ENCODE data around the gene ENTREP1.

Gene ENTREP1

GRCh38 chr9:69364510-69365150, 39.6 kb downstream of the ENTREP1 start:
- DNase-seq (ENCODE audit: low read depth in 3 of 3): no peak

GRCh38 chr9:69370430-69370829, 45.4 kb downstream of the ENTREP1 start:
- DNase-seq (ENCODE audit: low read depth in 3 of 3): no peak

GRCh38 chr9:69371001-69371400, 46.0 kb downstream of the ENTREP1 start:
- DNase-seq (ENCODE audit: low read depth in 3 of 3): no peak

GRCh38 chr9:69376651-69377050, 51.6 kb downstream of the ENTREP1 start:
- no peak for DNase-seq (ENCODE audit: low read depth in 3 of 3)

- no peak for DNase-seq (ENCODE audit: low read depth in 3 of 3)
Observed at GRCh38 chr9:69377291-69377690, 52.3 kb downstream of the ENTREP1 start.

- no peak for DNase-seq (ENCODE audit: low read depth in 3 of 3)
Observed at GRCh38 chr9:69377981-69378380, 53.0 kb downstream of the ENTREP1 start.

GRCh38 chr9:69379270-69379982, 54.4 kb downstream of the ENTREP1 start:
- DNase-seq (ENCODE audit: low read depth in 3 of 3): no peak

- DNase-seq (ENCODE audit: low read depth in 3 of 3): no peak
Observed at GRCh38 chr9:69380301-69380700, 55.3 kb downstream of the ENTREP1 start.

GRCh38 chr9:69380811-69381210, 55.8 kb downstream of the ENTREP1 start:
- no peak for DNase-seq (ENCODE audit: low read depth in 3 of 3)

- no peak for DNase-seq (ENCODE audit: low read depth in 3 of 3)
Observed at GRCh38 chr9:69382135-69382534, 57.1 kb downstream of the ENTREP1 start.

GRCh38 chr9:69385581-69386033, 60.6 kb downstream of the ENTREP1 start:
- no peak for DNase-seq (ENCODE audit: low read depth in 3 of 3)

GRCh38 chr9:69386651-69387050, 61.6 kb downstream of the ENTREP1 start:
- no peak for DNase-seq (ENCODE audit: low read depth in 3 of 3)

GRCh38 chr9:69388596-69388995, 63.6 kb downstream of the ENTREP1 start:
- DNase-seq (ENCODE audit: low read depth in 3 of 3): no peak

- DNase-seq (ENCODE audit: low read depth in 3 of 3): no peak
Observed at GRCh38 chr9:69389437-69389995, 64.5 kb downstream of the ENTREP1 start.

- no peak for DNase-seq (ENCODE audit: low read depth in 3 of 3)
Observed at GRCh38 chr9:69391487-69391886, 66.5 kb downstream of the ENTREP1 start.

- DNase-seq (ENCODE audit: low read depth in 3 of 3): no peak
Observed at GRCh38 chr9:69391946-69392345, 66.9 kb downstream of the ENTREP1 start.

GRCh38 chr9:69392826-69393225, 67.8 kb downstream of the ENTREP1 start:
- no peak for DNase-seq (ENCODE audit: low read depth in 3 of 3)

GRCh38 chr9:69393425-69393824, 68.4 kb downstream of the ENTREP1 start:
- DNase-seq (ENCODE audit: low read depth in 3 of 3): no peak

GRCh38 chr9:69395718-69396117, 70.7 kb downstream of the ENTREP1 start:
- DNase-seq (ENCODE audit: low read depth in 3 of 3): no peak

- DNase-seq (ENCODE audit: low read depth in 3 of 3): no peak
Observed at GRCh38 chr9:69396759-69397158, 71.7 kb downstream of the ENTREP1 start.

GRCh38 chr9:69397384-69398214, 72.6 kb downstream of the ENTREP1 start:
- no peak for DNase-seq (ENCODE audit: low read depth in 3 of 3)

GRCh38 chr9:69400470-69400869, 75.5 kb downstream of the ENTREP1 start:
- no peak for DNase-seq (ENCODE audit: low read depth in 3 of 3)

Measured in stimulated activated CD4-positive, alpha-beta T cell treated with anti-CD3 and anti-CD28 coated beads, TNF-alpha, amount 100 ng/mL, for 48 hours (primary cell).